Stimulated activated CD8-positive, alpha-beta memory T cell treated with anti-CD3 and anti-CD28 coated beads, Interleukin-12 subunit alpha, Interleukin-12 subunit beta, amount 100 ng/mL, for 24 hours (primary cell): ENCODE measurements around the gene CD5L.

Experiments used
- DNase-seq: peaks from one replicate; pipeline ENCODE4 v3.0.0-alpha.2; 2020; ENCODE audit errors: extremely low read depth

The CD5L gene

DNA sequence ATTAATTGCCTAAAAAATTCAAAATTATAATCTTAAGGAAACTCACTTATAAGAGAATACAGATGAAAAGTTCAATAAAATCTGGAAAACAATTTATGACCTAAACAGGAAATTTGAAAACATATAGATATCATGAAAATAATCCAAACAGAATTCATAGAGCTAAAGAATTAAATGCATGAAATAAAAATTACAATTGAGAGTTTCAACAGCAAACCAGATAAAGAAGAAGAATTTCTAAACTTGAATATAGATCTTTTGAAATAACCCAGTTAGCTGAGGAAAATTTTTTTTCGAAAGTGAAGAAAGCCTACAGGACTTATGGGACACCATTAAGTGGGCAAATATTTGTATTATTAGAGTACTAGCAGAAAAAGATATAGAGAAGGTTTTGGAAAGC lies 28.3 kb downstream of the CD5L start:
- no peak for DNase-seq

GRCh38 chr1:157806431-157807149 lies 35.0 kb downstream of the CD5L start:
- DNase-seq = no peak

GRCh38 chr1:157803851-157804250 lies 37.8 kb downstream of the CD5L start:
- DNase-seq = no peak

DNA sequence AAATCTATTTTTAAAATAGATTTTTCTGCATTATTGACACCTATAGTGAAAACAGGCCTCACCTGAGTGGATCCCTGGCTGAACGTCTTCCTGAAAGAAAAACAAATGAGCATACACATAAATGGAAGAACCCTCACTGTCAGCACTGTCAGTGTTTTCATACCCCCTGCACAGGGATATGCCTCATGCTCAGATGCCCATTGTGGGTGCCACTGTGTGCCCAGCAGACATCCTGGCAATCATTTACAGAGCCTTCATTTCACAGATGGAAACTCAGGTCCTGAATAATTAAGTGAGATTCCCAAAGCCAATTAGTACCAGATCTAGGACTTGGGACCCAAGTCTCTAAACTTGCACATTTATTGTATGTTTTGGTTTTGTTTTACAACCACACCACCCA lies 41.6 kb downstream of the CD5L start:
- DNase-seq = no peak

GRCh38 chr1:157798211-157798610 lies 43.4 kb downstream of the CD5L start:
- DNase-seq = no peak

GRCh38 chr1:157785248-157785647 lies 56.4 kb downstream of the CD5L start:
- no peak for DNase-seq

GRCh38 chr1:157784801-157785200 lies 56.8 kb downstream of the CD5L start:
- no peak for DNase-seq

- no peak for DNase-seq
Measured at GRCh38 chr1:157782931-157783330, 58.7 kb downstream of the CD5L start.

GRCh38 chr1:157781048-157781447 lies 60.6 kb downstream of the CD5L start:
- DNase-seq = no peak
